Measurements from ENCODE around the gene INSC. TPM values are rescaled to one million over a fixed set of nuclear protein-coding genes. Genes with fewer than 3 reads are reported as not detected.

INSC gene
- total RNA-seq, 2 experiments from 2014 or later = 0.64 to 0.69 TPM

- peaks cover 16% of the 10 kb centered on the region for H3K27me3 Mint-ChIP-seq
- no peak overlapping the region for H3K27ac Mint-ChIP-seq
- DNase-seq = no peak
- no peak overlapping the region for H3K4me3 Mint-ChIP-seq
- no peaks in the 10 kb centered on the region for H3K9me3 Mint-ChIP-seq (ENCODE audit: low read depth)
- ChIA-PET POLR2A (no interaction called here), CTCF (interaction anchor here (0.6 to 0.9 kb wide), 3 partner anchors 12 to 99 kb away, joined by 3 read pairs; no protein-coding TSS in a partner anchor)
- no peak for ATAC-seq
- no peaks in the 10 kb centered on the region for H3K4me1 Mint-ChIP-seq
- intact Hi-C loops (cut with DNase I, micrococcal nuclease) = no loop called here
- no peaks in the 10 kb centered on the region for H3K36me3 Mint-ChIP-seq (ENCODE audit: low read depth)
Measured at GRCh38 chr11:15176646-15177163, 62.0 kb downstream of the INSC start.

- Mint-ChIP-seq H3K4me1 (no peaks in the 10 kb centered on the region), H3K9me3 (ENCODE audit: low read depth) (no peaks in the 10 kb centered on the region), H3K27ac (no peak overlapping the region), H3K4me3 (no peak overlapping the region), H3K27me3 (peaks cover 13% of the 10 kb centered on the region), H3K36me3 (ENCODE audit: low read depth) (no peaks in the 10 kb centered on the region)
- intact Hi-C loops (cut with DNase I, micrococcal nuclease) = no loop called here
- ATAC-seq (no peak), DNase-seq (no peak)
- CTCF ChIA-PET = interaction anchor here (0.6 kb wide), 1 partner anchor 870 kb away, joined by 4 read pairs; no protein-coding TSS in a partner anchor
- POLR2A ChIA-PET = no interaction called here
Measured at GRCh38 chr11:15177491-15177890, 62.8 kb downstream of the INSC start.

GRCh38 chr11:15178214-15178613, 63.5 kb downstream of the INSC start:
- Mint-ChIP-seq H3K27ac (no peak overlapping the region), H3K9me3 (ENCODE audit: low read depth) (no peaks in the 10 kb centered on the region), H3K4me3 (no peak overlapping the region), H3K36me3 (ENCODE audit: low read depth) (no peaks in the 10 kb centered on the region), H3K27me3 (peaks cover 8% of the 10 kb centered on the region), H3K4me1 (no peaks in the 10 kb centered on the region)
- ChIA-PET POLR2A (no interaction called here), CTCF (interaction anchor here (0.6 kb wide), 1 partner anchor 871 kb away, joined by 4 read pairs; no protein-coding TSS in a partner anchor)
- ATAC-seq (no peak), DNase-seq (no peak)
- intact Hi-C loops (cut with DNase I, micrococcal nuclease) = no loop called here

DNA sequence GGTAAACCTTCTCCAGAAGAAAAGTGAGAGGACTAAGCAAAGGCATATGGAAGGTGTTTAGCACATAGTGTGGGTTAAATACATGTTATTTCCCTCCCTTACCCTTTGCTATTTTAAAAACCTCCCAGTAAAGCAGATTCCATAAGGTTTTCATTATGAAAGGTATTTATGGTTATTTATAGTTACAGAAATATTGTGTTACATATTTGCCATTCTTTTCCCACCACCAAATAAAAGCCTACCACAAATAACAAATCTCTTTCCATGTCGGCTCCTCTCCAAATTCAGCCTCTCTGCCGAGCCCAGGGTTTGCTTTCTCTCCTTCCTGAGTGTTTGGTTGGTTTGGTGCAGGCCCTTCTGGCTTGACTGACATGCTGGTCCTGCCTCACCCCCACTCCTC, 64.4 kb downstream of the INSC start:
- no peaks in the 10 kb centered on the region for H3K9me3 Mint-ChIP-seq (ENCODE audit: low read depth)
- POLR2A ChIA-PET = no interaction called here
- H3K27ac Mint-ChIP-seq = no peak overlapping the region
- ATAC-seq (no peak), DNase-seq (no peak)
- no peaks in the 10 kb centered on the region for H3K4me1 Mint-ChIP-seq
- intact Hi-C loops (cut with DNase I, micrococcal nuclease) = no loop called here
- no peak overlapping the region for H3K4me3 Mint-ChIP-seq
- H3K27me3 Mint-ChIP-seq = peaks cover 6% of the 10 kb centered on the region
- CTCF ChIA-PET = interaction anchor here (0.7 kb wide), 1 partner anchor 9 kb away, joined by 5 read pairs; no protein-coding TSS in a partner anchor
- H3K36me3 Mint-ChIP-seq (ENCODE audit: low read depth) = no peaks in the 10 kb centered on the region

GRCh38 chr11:15180212-15180792, 65.6 kb downstream of the INSC start:
- CTCF ChIA-PET = interaction anchor here (0.6 kb wide), 1 partner anchor 48 kb away, joined by 3 read pairs; no protein-coding TSS in a partner anchor
- H3K27ac Mint-ChIP-seq = no peak overlapping the region
- ATAC-seq (no peak), DNase-seq (no peak)
- H3K36me3 Mint-ChIP-seq (ENCODE audit: low read depth) = no peaks in the 10 kb centered on the region
- no peak overlapping the region for H3K4me3 Mint-ChIP-seq
- POLR2A ChIA-PET = no interaction called here
- no peaks in the 10 kb centered on the region for H3K9me3 Mint-ChIP-seq (ENCODE audit: low read depth)
- H3K4me1 Mint-ChIP-seq = no peaks in the 10 kb centered on the region
- H3K27me3 Mint-ChIP-seq = peaks cover 3% of the 10 kb centered on the region
- intact Hi-C loops (cut with DNase I, micrococcal nuclease) = no loop called here

GRCh38 chr11:15182372-15182771, 67.6 kb downstream of the INSC start:
- Mint-ChIP-seq H3K36me3 (ENCODE audit: low read depth) (no peaks in the 10 kb centered on the region), H3K4me3 (no peak overlapping the region)

DNA sequence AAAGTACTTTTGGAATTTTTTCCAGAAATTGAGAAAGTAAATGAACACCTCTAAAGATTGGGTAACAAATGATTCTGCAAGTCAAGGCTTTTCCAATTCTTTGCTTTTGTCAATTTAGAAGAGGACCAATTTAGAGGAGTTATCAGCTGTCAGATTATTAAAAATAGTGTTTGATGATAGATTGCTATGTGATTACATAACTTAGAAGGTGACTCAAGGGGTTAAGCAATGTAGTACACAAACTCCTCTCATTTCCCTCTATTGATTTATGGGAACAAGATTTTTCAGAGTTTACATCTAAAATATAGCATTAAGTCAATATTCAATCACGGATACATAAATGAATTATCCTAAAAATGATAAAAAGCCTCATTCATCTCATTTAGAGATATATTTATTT, 70.3 kb downstream of the INSC start:
- no peak for ATAC-seq
- H3K27me3 Mint-ChIP-seq = no peaks in the 10 kb centered on the region
- no peak overlapping the region for H3K4me3 Mint-ChIP-seq
- DNase-seq = no peak
- no peaks in the 10 kb centered on the region for H3K4me1 Mint-ChIP-seq
- no peak overlapping the region for H3K27ac Mint-ChIP-seq
- H3K36me3 Mint-ChIP-seq (ENCODE audit: low read depth) = no peaks in the 10 kb centered on the region
- H3K9me3 Mint-ChIP-seq (ENCODE audit: low read depth) = no peaks in the 10 kb centered on the region
- intact Hi-C loops (cut with DNase I, micrococcal nuclease) = no loop called here
- CTCF ChIA-PET = no interaction called here
- POLR2A ChIA-PET = no interaction called here

More at GRCh38 chr11:15182372-15182771, 67.6 kb downstream of the INSC start:
- DNase-seq (no peak), ATAC-seq (no peak)
- Mint-ChIP-seq H3K27me3 (no peaks in the 10 kb centered on the region), H3K4me1 (no peaks in the 10 kb centered on the region), H3K9me3 (ENCODE audit: low read depth) (no peaks in the 10 kb centered on the region), H3K27ac (no peak overlapping the region)
- POLR2A ChIA-PET = no interaction called here
- intact Hi-C loops (cut with DNase I, micrococcal nuclease) = no loop called here
- CTCF ChIA-PET = interaction anchor here (0.6 kb wide), 1 partner anchor 118 kb away, joined by 3 read pairs; no protein-coding TSS in a partner anchor

GRCh38 chr11:15186146-15186545, 71.4 kb downstream of the INSC start:
- H3K9me3 Mint-ChIP-seq (ENCODE audit: low read depth) = no peaks in the 10 kb centered on the region
- POLR2A ChIA-PET = no interaction called here
- intact Hi-C loops (cut with DNase I, micrococcal nuclease) = no loop called here
- H3K4me3 Mint-ChIP-seq = no peak overlapping the region
- no peaks in the 10 kb centered on the region for H3K27me3 Mint-ChIP-seq
- no peaks in the 10 kb centered on the region for H3K4me1 Mint-ChIP-seq
- ATAC-seq (no peak), DNase-seq (no peak)
- H3K27ac Mint-ChIP-seq = no peak overlapping the region
- H3K36me3 Mint-ChIP-seq (ENCODE audit: low read depth) = no peaks in the 10 kb centered on the region
- CTCF ChIA-PET = interaction anchor here (1.3 kb wide), 1 partner anchor 21 kb away, joined by 4 read pairs; no protein-coding TSS in a partner anchor

DNA sequence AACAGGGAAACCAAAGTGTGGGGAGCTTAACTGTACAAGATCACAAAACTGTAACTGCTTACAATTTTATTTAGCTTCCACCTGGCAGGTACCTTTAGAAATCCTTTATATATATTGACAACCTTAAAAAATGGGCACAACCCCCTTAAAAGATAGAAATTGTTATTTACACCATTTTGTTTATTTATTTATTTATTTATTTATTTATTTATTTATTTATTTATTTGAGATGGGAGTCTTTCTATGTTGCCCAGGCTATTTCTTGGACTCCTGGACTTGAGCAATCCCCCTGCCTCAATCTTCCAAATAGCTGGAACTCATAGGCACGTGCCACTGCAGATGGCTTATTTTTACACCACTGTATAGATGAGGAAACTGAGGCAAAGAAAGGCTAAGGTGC, 74.5 kb downstream of the INSC start:
- H3K9me3 Mint-ChIP-seq (ENCODE audit: low read depth) = no peaks in the 10 kb centered on the region
- no peaks in the 10 kb centered on the region for H3K27me3 Mint-ChIP-seq
- no peak for DNase-seq
- intact Hi-C loops (cut with DNase I, micrococcal nuclease) = no loop called here
- POLR2A ChIA-PET = no interaction called here
- no peaks in the 10 kb centered on the region for H3K4me1 Mint-ChIP-seq
- no peaks in the 10 kb centered on the region for H3K36me3 Mint-ChIP-seq (ENCODE audit: low read depth)
- CTCF ChIA-PET = interaction anchor here (0.7 kb wide), 1 partner anchor 13 kb away, joined by 3 read pairs; no protein-coding TSS in a partner anchor
- ATAC-seq = no peak
- H3K4me3 Mint-ChIP-seq = no peak overlapping the region
- H3K27ac Mint-ChIP-seq = no peak overlapping the region

DNA sequence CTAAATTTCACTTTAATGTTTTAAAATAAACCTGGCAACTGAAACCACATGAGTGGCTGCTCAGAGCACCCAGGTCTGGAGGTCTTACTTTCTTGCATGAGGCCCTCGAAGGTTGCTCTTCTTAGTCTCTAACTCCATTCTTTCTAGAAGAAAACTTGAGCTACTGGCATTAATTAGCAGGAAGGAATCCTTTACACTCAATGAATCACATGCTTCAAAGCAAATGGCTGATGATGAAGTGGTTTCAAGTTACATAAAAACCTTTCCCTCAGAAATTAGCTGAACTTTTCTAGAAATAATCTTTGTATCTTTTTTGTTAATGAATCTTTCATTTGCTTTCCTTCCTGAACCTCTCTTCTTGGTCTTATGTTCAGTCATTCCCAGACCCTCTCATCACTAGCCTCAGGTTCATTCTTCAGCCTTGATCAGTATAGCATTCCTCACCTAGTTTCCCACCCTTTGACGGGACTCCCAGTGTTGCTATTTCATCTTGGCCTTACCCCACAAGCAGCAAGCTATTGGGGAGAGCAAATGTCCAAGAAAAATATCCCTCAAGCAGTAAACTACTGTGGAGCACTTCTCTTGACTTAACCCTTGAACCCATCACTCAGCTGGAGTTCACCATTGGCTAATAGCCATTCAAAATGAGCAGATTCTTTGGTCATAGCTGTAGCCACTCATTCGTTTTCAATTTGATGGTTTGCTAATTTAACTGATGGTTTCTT, 75.1 kb downstream of the INSC start:
- ChIA-PET POLR2A (no interaction called here), CTCF (interaction anchor here (0.6 to 1.6 kb wide), 4 partner anchors 10 to 90 kb away, joined by 3 to 6 read pairs (median 4); no protein-coding TSS in a partner anchor)
- Mint-ChIP-seq H3K27me3 (no peaks in the 10 kb centered on the region), H3K9me3 (ENCODE audit: low read depth) (no peaks in the 10 kb centered on the region), H3K27ac (no peak overlapping the region), H3K36me3 (ENCODE audit: low read depth) (no peaks in the 10 kb centered on the region), H3K4me1 (no peaks in the 10 kb centered on the region), H3K4me3 (no peak overlapping the region)
- ATAC-seq = no peak
- intact Hi-C loops (cut with DNase I, micrococcal nuclease) = no loop called here
- DNase-seq = no peak

DNA sequence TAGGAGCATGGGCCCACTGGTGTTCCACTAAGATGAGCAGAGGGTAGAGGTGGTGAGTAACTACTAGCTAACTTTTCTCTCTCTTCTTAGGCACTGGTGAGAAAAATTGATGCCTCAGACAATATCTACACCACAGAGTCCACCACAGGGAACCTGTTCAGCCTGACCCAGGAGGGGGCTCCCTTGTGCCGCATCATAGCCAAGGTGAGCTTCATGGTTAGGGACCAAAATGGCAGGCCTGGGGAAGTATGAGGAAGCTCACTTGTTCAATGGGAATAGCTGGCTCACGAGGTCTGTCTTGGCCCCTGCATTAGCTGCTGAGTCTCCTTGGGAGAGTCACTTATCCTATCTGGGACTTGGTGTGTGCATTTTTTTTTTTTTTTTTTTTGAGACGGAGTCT, 75.9 kb downstream of the INSC start:
- CTCF ChIA-PET = interaction anchor here (0.7 to 1.6 kb wide), 3 partner anchors 9 to 32 kb away, joined by 3 to 6 read pairs (median 4); no protein-coding TSS in a partner anchor
- intact Hi-C loops (cut with DNase I, micrococcal nuclease) = no loop called here
- no peak overlapping the region for H3K4me3 Mint-ChIP-seq
- no peaks in the 10 kb centered on the region for H3K36me3 Mint-ChIP-seq (ENCODE audit: low read depth)
- no peaks in the 10 kb centered on the region for H3K9me3 Mint-ChIP-seq (ENCODE audit: low read depth)
- no peaks in the 10 kb centered on the region for H3K27me3 Mint-ChIP-seq
- no peak overlapping the region for H3K27ac Mint-ChIP-seq
- DNase-seq (no peak), ATAC-seq (no peak)
- H3K4me1 Mint-ChIP-seq = no peaks in the 10 kb centered on the region
- POLR2A ChIA-PET = no interaction called here
